AG04449 (cell line): ENCODE data around the gene LRRC61.

Experiments used
- CTCF ChIA-PET: fragments of 350-600 bp; formaldehyde crosslinking; extraction: SDS; loops from one replicate; lab custom pipeline; 2021; ENCODE audit warnings: antibody characterized with exemption; lab: Yijun Ruan, JAX
- POLR2A ChIA-PET: fragments of 400-600, 350-600 bp; formaldehyde crosslinking; extraction: SDS; loops from one replicate; lab custom pipeline; 2020; ENCODE audit warnings: antibody characterized with exemption, inconsistent platforms; lab: Yijun Ruan, JAX
- DNase-seq: peaks from one replicate; pipeline ENCODE4 v3.0.0-alpha.2; 2010; ENCODE audit warnings: low read depth, low spot score
- H3K4me3 ChIP-seq: 2 replicates; pipeline ENCODE4 v1.5.1; 2011; ENCODE audit warnings: low read depth, mild to moderate bottlenecking, control low read depth, low read length
- CTCF ChIP-seq: IDR thresholded peaks from one replicate; pipeline ENCODE4 v1.5.1; 2011; ENCODE audit warnings: mild to moderate bottlenecking, moderate library complexity, low read length, control low read depth, inconsistent platforms; ENCODE audit not compliant: insufficient read depth; ENCODE audit errors: missing control alignments

Gene LRRC61

GRCh38 chr7:150361807-150362621 lies 38.9 kb downstream of the LRRC61 start:
- H3K4me3 ChIP-seq: no peak overlapping the region
- TF ChIP-seq CTCF: no peak
- DNase-seq: no peak
- POLR2A ChIA-PET: no interaction called here
- CTCF ChIA-PET: interaction anchor here (0.8 kb wide), 1 partner anchor 60 kb away, joined by 3 read pairs; no protein-coding TSS in a partner anchor

- no peak for DNase-seq
- POLR2A ChIA-PET: no interaction called here
- H3K4me3 ChIP-seq: no peak overlapping the region
- TF ChIP-seq CTCF: no peak
- CTCF ChIA-PET: interaction anchor here (1.0 kb wide), 1 partner anchor 8 kb away, joined by 4 read pairs; no protein-coding TSS in a partner anchor
Observed at GRCh38 chr7:150363370-150363769, 40.2 kb downstream of the LRRC61 start.

- CTCF ChIA-PET: interaction anchor here (1.0 to 1.2 kb wide), 2 partner anchors 9 to 10 kb away, joined by 4 read pairs; no protein-coding TSS in a partner anchor
- DNase-seq: no peak
- no peak for TF ChIP-seq CTCF
- POLR2A ChIA-PET: no interaction called here
- H3K4me3 ChIP-seq: no peak overlapping the region
Observed at GRCh38 chr7:150363872-150364271, 40.7 kb downstream of the LRRC61 start.

GRCh38 chr7:150365194-150365593 lies 42.0 kb downstream of the LRRC61 start:
- POLR2A ChIA-PET: no interaction called here
- CTCF ChIA-PET: interaction anchor here (0.9 to 4.9 kb wide), 4 partner anchors 9 to 66 kb away, joined by 3 to 37 read pairs (median 4); no protein-coding TSS in a partner anchor
- no peak for TF ChIP-seq CTCF
- DNase-seq: no peak
- H3K4me3 ChIP-seq: no peak overlapping the region

- H3K4me3 ChIP-seq: no peak overlapping the region
- no peak for DNase-seq
- no peak for TF ChIP-seq CTCF
- ChIA-PET CTCF (interaction anchor here (0.9 to 4.9 kb wide), 4 partner anchors 10 to 66 kb away, joined by 3 to 37 read pairs (median 4); no protein-coding TSS in a partner anchor), POLR2A (no interaction called here)
Observed at GRCh38 chr7:150365673-150366398, 42.7 kb downstream of the LRRC61 start.
